Loucy (cell line): ENCODE data around the gene PAQR4.

ENCODE experiments used
- CTCF ChIP-seq: fragments of 200-600 bp; sonication (generic); conservative IDR thresholded peaks from 2 replicates; pipeline ENCODE4 v1.5.1; 2014; ENCODE audit warnings: mild to moderate bottlenecking, antibody characterized with exemption, low read length
- EZH2phosphoT487 ChIP-seq: fragments of 200-600 bp; IDR thresholded peaks from 2 replicates; pipeline ENCODE4 v1.6.1; 2018; ENCODE audit warnings: antibody characterized with exemption, mild to moderate bottlenecking, moderate library complexity, borderline replicate concordance

- TF ChIP-seq CTCF: no peak
- TF ChIP-seq EZH2phosphoT487: no peak
Measured at GRCh38 chr16:2936436-2937011, 32.6 kb upstream of the PAQR4 start.
